ENCODE measurements around the gene HTR1D.

GRCh38 chr1:23185381-23185780 is 31.9 kb downstream of the HTR1D start:
- TF ChIP-seq CTCF (conservative IDR thresholded peaks at IDR 0.05; ENCODE audit: low read length) (no peak), EZH2phosphoT487 (IDR thresholded peaks at IDR 0.05; ENCODE audit: borderline replicate concordance) (no peak)

Measured in Loucy (cell line).